Duodenal mucosa (tissue), 2 donors: ENCODE measurements around the gene ARHGAP12.

Experiments used
- H3K27ac ChIP-seq: one replicate; pipeline ENCODE4 v1.7.0; 2013; ENCODE audit warnings: low read depth, low read length
- H3K27me3 ChIP-seq, 2 donors: one replicate each; pipeline ENCODE4 v1.7.0; 2013; ENCODE audit warnings: low read length in 2 of 2, control low read depth in 1 of 2; ENCODE audit not compliant: insufficient read depth in 2 of 2, control insufficient read depth in 1 of 2
- H3K36me3 ChIP-seq, 2 donors: one replicate each; pipeline ENCODE4 v1.7.0; 2013; ENCODE audit warnings: low read length in 2 of 2, control low read depth in 1 of 2; ENCODE audit not compliant: insufficient read depth in 2 of 2, control insufficient read depth in 1 of 2
- H3K4me1 ChIP-seq, 2 donors: one replicate each; pipeline ENCODE4 v1.7.0; 2013; ENCODE audit warnings: low read length in 2 of 2, control low read depth in 1 of 2; ENCODE audit not compliant: insufficient read depth in 2 of 2, control insufficient read depth in 1 of 2
- H3K4me3 ChIP-seq, 2 donors: one replicate each; pipeline ENCODE4 v1.7.0; 2013; ENCODE audit warnings: low read length in 2 of 2, low read depth in 1 of 2
- H3K9ac ChIP-seq, 2 donors: one replicate each; pipeline ENCODE4 v1.7.0; 2013; ENCODE audit warnings: low read length in 2 of 2, low read depth in 1 of 2
- H3K9me3 ChIP-seq, 2 donors: one replicate each; pipeline ENCODE4 v1.7.0; 2013; ENCODE audit warnings: low read length in 2 of 2, control low read depth in 1 of 2; ENCODE audit not compliant: control insufficient read depth in 1 of 2

ARHGAP12 gene

DNA sequence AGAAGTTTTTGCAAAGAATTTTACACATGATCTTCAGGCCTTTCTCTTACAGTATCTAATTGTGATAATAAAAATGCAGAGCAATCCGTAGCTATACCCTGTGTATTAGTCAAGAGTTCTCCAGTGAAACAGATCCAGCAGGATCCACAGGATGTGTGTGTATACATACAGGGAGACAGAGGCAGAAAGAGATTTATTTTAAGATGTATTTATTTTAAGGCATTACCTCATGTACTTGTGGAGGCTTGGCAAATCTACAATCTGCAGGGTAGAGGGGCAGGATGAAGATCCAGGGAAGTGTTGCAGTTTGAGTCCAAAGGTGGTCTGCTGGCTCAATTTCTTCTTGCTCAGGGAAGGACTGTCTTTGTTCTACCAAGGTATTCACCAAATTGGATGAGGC is 41.7 kb downstream of the ARHGAP12 start:
- H3K27me3 ChIP-seq, result no peaks in the 10 kb centered on the region
- H3K27ac ChIP-seq, result no peak overlapping the region
- H3K4me3 ChIP-seq, result no peak overlapping the region
- H3K36me3 ChIP-seq, result no peaks in the 10 kb centered on the region
- no peaks in the 10 kb centered on the region for H3K9me3 ChIP-seq
- no peak overlapping the region for H3K9ac ChIP-seq
- H3K4me1 ChIP-seq, result peaks cover 0 to 3% of the 10 kb centered on the region in 2 donors

DNA sequence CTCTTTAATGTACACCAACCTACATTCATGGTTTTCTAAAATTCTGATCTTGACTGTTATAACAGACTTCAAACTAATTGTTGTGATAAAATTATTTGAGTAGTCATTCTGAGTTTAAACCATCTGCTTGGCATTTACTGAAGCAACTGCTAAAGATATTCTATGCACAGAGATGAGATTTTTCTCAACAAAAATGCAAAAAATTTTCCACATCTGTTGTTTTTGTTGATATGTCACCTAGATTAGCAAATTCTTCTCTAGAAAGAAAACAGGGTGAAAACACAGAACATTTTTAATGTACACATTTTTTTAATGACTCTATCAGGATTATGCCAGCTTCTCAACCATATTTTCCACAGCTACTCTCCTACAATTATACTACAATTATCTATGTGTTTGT is 42.7 kb downstream of the ARHGAP12 start:
- H3K9ac ChIP-seq, result no peak overlapping the region
- H3K36me3 ChIP-seq, result no peaks in the 10 kb centered on the region
- H3K4me1 ChIP-seq, result peaks cover 0 to 3% of the 10 kb centered on the region in 2 donors
- H3K27me3 ChIP-seq, result no peaks in the 10 kb centered on the region
- H3K4me3 ChIP-seq, result no peak overlapping the region
- H3K27ac ChIP-seq, result no peak overlapping the region
- H3K9me3 ChIP-seq, result no peaks in the 10 kb centered on the region

DNA sequence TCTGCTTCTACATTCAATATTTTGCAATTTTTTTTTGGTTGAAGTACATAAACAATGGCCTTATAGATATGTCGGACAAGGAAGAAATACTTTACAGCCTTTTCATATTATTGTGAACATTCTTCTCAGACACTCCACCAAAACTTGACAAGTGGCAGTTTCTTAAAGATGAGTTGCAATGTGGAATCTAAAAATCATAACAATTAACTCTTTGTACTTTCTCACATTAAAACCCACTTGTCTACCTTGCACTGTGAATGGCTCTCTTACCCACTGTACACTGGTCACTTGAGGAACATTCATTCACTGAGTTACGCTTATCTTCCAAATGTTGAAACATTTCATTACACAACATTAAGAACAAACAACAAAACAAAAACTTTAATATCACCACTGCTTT is 44.2 kb downstream of the ARHGAP12 start:
- Histone ChIP-seq H3K4me1 (peaks cover 0 to 3% of the 10 kb centered on the region in 2 donors), H3K27me3 (no peaks in the 10 kb centered on the region), H3K36me3 (no peaks in the 10 kb centered on the region), H3K27ac (no peak overlapping the region), H3K9ac (no peak overlapping the region), H3K4me3 (no peak overlapping the region), H3K9me3 (no peaks in the 10 kb centered on the region)

DNA sequence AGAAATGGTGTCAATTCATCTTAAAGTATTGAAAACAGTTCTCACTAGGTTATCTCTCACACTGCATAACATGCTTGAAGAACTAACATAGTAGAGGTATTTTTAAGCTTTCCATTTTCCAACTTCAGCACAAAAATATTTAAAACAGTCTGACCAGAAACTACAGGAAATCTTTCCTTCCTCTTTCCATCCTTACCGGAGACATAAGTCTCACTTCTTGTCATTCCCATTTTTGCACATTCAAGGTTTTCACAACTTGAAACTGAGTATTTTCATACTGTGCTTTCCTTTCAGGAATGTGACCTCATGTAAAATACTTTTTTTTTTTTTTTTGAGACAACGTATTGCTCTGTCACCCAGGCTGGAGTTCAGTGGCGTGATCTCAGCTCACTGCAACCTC is 45.2 kb downstream of the ARHGAP12 start:
- Histone ChIP-seq H3K4me3 (no peak overlapping the region), H3K9ac (no peak overlapping the region), H3K36me3 (no peaks in the 10 kb centered on the region), H3K4me1 (peaks cover 0 to 9% of the 10 kb centered on the region in 2 donors), H3K27me3 (no peaks in the 10 kb centered on the region), H3K27ac (no peak overlapping the region), H3K9me3 (no peaks in the 10 kb centered on the region)

DNA sequence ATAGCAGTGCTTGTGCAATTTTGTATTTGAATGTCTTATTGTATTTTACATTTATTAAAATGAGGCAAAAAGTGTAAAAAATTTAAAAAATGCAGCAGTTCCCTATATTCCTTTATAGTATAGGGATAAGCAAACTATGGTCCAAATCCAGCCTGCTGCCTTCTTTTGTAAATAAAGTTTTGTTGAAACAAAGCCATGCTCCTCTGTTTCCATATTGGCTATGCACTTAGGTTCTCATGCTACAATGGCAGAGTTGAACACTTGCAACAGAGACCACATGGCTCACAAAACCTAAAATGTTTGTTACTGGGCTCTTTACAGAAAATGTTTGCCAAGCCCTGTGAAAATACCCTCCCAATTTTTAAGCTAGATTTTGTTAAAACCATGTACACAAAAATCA is 50.1 kb downstream of the ARHGAP12 start:
- Histone ChIP-seq H3K4me3 (no peak overlapping the region), H3K36me3 (no peaks in the 10 kb centered on the region), H3K9ac (no peak overlapping the region), H3K27ac (no peak overlapping the region), H3K9me3 (no peaks in the 10 kb centered on the region), H3K27me3 (no peaks in the 10 kb centered on the region), H3K4me1 (peaks cover 0 to 5% of the 10 kb centered on the region in 2 donors)

DNA sequence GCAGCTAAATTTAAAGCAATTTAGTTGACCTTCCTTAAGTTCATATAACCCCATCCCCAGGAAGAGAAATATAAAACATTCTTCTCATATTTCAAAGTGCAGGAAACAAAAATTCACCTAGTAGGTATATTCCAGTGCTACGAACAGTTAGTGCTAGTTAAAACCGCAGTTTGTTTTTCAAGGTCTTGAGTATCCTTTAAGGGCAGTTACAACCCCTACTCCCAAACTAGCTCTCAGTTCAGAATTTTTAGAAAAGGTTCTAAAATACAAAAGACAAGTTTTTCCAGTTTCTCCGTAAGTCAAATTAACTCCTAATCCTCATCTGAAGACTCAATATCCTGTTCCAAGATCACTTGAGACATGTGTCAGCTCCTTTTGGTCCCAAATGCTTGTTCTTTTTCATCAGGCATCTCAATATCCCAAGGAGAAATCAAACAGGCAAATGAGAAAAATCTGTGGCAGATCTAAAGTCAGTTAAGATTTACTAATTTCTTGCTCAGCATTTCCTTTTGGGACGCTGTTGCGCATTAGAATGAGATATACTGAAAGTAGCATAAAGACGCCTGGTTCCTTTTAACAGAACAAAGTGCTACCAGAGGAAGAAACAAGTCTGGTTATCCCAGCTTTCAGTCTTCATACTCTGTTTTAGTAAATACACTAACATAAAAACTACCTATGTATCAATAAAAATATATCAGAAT is 51.8 kb downstream of the ARHGAP12 start:
- Histone ChIP-seq H3K27me3 (no peaks in the 10 kb centered on the region), H3K4me1 (peaks cover 0 to 11% of the 10 kb centered on the region in 2 donors), H3K9me3 (no peaks in the 10 kb centered on the region), H3K36me3 (no peaks in the 10 kb centered on the region), H3K9ac (no peak overlapping the region), H3K4me3 (no peak overlapping the region), H3K27ac (no peak overlapping the region)

DNA sequence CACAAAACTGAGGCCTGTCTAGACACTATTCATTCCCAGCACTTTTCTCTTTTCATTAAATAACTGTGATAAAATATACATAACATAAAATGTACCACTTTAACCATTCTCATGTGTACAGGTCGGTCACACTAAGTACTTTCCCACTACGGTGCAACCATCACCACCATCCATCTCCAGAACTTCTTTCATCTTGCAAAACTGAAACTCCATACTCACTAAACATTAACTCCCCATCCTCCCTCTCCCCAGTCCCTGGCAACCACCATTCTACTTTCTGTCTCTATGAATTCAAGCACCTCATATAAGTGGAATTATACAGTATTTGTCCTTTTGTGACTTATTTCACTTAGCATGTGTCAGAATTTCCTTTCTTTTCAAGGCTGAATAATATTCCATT is 53.0 kb downstream of the ARHGAP12 start:
- Histone ChIP-seq H3K4me3 (no peak overlapping the region), H3K27me3 (no peaks in the 10 kb centered on the region), H3K9ac (no peak overlapping the region), H3K4me1 (peaks cover 0 to 21% of the 10 kb centered on the region in 2 donors), H3K36me3 (no peaks in the 10 kb centered on the region), H3K9me3 (no peaks in the 10 kb centered on the region), H3K27ac (no peak overlapping the region)

DNA sequence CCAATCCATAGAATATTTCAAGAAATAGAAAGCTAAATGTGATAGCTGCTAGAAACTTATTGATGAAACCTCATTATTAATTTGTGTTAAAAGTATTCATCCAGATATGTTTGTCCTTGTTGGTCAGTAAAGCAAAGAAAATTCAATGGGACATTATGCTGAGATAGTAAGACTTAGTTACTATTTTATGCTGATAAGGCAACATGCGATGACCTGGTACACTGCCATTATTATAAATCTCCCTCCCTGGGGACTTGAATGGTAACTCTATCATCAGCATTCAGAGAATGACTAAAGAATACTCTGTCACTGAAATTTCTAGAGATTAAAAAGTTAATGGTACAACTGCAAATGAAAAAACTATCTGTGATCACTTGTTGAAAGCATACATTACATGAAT is 54.9 kb downstream of the ARHGAP12 start:
- H3K9ac ChIP-seq, result no peak overlapping the region
- no peak overlapping the region for H3K4me3 ChIP-seq
- H3K27ac ChIP-seq, result no peak overlapping the region
- H3K9me3 ChIP-seq, result no peaks in the 10 kb centered on the region
- peaks cover 0 to 18% of the 10 kb centered on the region in 2 donors for H3K4me1 ChIP-seq
- H3K36me3 ChIP-seq, result no peaks in the 10 kb centered on the region
- H3K27me3 ChIP-seq, result no peaks in the 10 kb centered on the region

DNA sequence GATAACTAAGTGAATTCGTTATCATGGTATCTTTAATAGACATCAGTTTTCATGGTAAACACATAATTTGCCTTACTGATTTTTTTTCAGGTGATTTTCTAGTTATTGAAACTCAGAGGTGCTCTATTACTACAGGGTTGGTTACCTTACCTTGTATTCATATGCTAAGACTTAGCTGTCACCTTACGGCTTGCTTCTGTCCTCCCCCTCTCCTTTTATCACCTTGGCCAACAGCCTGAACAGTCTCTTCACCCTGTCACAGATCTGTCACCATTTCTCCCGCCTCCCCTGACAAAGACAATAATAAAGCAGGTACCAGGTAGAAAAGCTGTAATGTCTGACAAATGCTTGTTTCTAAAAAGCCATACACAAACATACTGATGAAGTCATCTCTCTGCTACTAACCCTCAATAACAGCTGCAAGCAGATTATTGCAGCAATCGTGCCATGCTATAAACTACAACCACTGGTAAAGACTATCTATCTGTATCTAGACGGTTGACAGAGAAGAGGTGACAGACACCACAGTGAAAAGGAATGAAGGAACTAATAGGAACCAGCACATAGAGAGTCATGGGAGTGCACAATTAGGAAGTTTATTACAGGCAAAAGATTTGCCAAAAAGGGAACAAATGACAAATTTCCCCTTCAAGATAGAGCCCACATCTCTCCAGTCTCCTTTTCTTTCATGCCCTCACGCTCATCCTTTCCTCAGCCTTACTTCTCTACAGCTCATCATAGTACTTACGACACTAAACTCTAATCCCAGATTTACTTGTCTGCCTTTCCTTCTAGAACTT is 57.2 kb downstream of the ARHGAP12 start:
- no peak overlapping the region for H3K27ac ChIP-seq

DNA sequence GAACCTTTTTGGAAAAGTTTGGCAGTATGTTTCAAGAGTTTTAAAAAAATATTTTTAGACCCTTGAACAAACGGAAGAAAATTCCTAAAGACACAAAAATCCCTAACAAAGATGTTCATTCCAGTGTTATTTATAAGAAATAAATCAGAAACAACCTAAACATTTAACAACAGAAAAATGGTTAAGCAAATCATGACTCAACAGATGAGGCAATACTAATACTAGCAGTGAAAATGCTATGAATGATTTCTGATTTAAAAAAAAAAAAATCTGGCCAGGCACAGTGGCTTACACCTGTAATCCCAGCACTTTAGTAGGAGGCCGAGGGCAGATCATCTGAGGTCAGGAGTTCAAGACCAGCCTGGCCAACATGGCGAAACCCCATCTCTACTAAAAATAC is 61.0 kb downstream of the ARHGAP12 start:
- H3K4me3 ChIP-seq, result no peak overlapping the region
- no peak overlapping the region for H3K9ac ChIP-seq
- H3K27ac ChIP-seq, result no peak overlapping the region
- no peaks in the 10 kb centered on the region for H3K9me3 ChIP-seq
- no peaks in the 10 kb centered on the region for H3K27me3 ChIP-seq
- no peaks in the 10 kb centered on the region for H3K36me3 ChIP-seq
- H3K4me1 ChIP-seq, result peaks cover 12 to 37% of the 10 kb centered on the region in 2 donors

More for the DNA sequence above, 57.2 kb downstream of the ARHGAP12 start:
- Histone ChIP-seq H3K27me3 (no peaks in the 10 kb centered on the region), H3K36me3 (no peaks in the 10 kb centered on the region), H3K4me1 (peaks cover 0 to 17% of the 10 kb centered on the region in 2 donors), H3K9me3 (no peaks in the 10 kb centered on the region), H3K9ac (no peak overlapping the region), H3K4me3 (no peak overlapping the region)
